PFSK-1 (cell line): Measurements from ENCODE around the gene KCNIP1.

ENCODE experiments used
- FOXP2 ChIP-seq: optimal IDR thresholded peaks from 2 replicates; pipeline ENCODE3; 2011; ENCODE audit warnings: borderline replicate concordance, control low read depth, inconsistent platforms; ENCODE audit not compliant: insufficient read depth; ENCODE audit errors: extremely low read length, extremely low read depth
- POLR2AphosphoS5 ChIP-seq: IDR thresholded peaks from 2 replicates; pipeline ENCODE4 v1.6.1; 2012; ENCODE audit warnings: low read depth, mild to moderate bottlenecking, control low read depth, low read length, moderate library complexity
- REST ChIP-seq, 2 experiments: IDR thresholded peaks; 2 replicates each; pipeline versions ENCODE4 v1.6.1 to v1.8.0; 2011 to 2012; ENCODE audit warnings: low read depth in 2 of 2, low read length in 2 of 2, control low read depth in 1 of 2, inconsistent platforms in 1 of 2, mild to moderate bottlenecking in 1 of 2, moderate library complexity in 1 of 2; ENCODE audit not compliant: insufficient read depth in 1 of 2
- SIN3A ChIP-seq: IDR thresholded peaks from 2 replicates; pipeline ENCODE4 v1.6.1; 2012; ENCODE audit warnings: mild to moderate bottlenecking, low read length, moderate library complexity, borderline replicate concordance; ENCODE audit not compliant: insufficient read depth
- TAF1 ChIP-seq: IDR thresholded peaks from 2 replicates; pipeline ENCODE4 v1.6.1; 2012; ENCODE audit warnings: low read length, control low read depth, borderline replicate concordance; ENCODE audit not compliant: insufficient read depth

Gene KCNIP1

GRCh38 chr5:170475294-170476000, 28.4 kb upstream of the KCNIP1 start:
- no peak for TF ChIP-seq TAF1
- no peak for TF ChIP-seq POLR2AphosphoS5
- no peak for TF ChIP-seq SIN3A
- TF ChIP-seq REST (IDR thresholded peaks at IDR 0.05; ENCODE audit: insufficient read depth in 1 of 2, low read depth in 2 of 2, low read length in 2 of 2), result no peak
- no peak for TF ChIP-seq FOXP2

GRCh38 chr5:170476704-170477103, 27.1 kb upstream of the KCNIP1 start:
- TF ChIP-seq REST (IDR thresholded peaks at IDR 0.05; ENCODE audit: insufficient read depth in 1 of 2, low read depth in 2 of 2, low read length in 2 of 2) (no peak), SIN3A (no peak), FOXP2 (no peak)

GRCh38 chr5:170477906-170478305, 25.9 kb upstream of the KCNIP1 start:
- no peak for TF ChIP-seq FOXP2
- no peak for TF ChIP-seq SIN3A
- no peak for TF ChIP-seq REST (IDR thresholded peaks at IDR 0.05; ENCODE audit: insufficient read depth in 1 of 2, low read depth in 2 of 2, low read length in 2 of 2)
- no peak for TF ChIP-seq TAF1

DNA sequence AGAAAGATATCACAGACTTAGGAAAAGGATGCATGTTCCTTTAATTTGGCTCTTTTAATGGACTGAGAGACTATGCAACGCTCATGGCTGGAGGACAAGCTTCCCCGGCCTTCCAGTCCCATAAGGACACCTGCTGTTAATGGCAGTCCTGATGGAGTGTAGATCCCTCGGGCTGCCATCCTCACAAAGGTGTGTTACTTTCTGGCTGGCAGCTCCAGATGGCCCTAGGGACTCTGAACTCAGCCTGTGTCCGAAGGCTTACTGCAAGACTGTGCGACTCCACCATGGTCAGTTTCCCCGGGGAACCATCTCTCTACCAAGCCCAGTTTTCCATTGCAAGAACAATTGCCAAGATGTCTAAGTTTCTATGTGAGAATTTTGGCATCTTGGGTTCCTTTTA, 25.5 kb upstream of the KCNIP1 start:
- TF ChIP-seq POLR2AphosphoS5 (no peak), SIN3A (no peak), FOXP2 (no peak), TAF1 (no peak), REST (IDR thresholded peaks at IDR 0.05; ENCODE audit: insufficient read depth in 1 of 2, low read depth in 2 of 2, low read length in 2 of 2) (no peak)

DNA sequence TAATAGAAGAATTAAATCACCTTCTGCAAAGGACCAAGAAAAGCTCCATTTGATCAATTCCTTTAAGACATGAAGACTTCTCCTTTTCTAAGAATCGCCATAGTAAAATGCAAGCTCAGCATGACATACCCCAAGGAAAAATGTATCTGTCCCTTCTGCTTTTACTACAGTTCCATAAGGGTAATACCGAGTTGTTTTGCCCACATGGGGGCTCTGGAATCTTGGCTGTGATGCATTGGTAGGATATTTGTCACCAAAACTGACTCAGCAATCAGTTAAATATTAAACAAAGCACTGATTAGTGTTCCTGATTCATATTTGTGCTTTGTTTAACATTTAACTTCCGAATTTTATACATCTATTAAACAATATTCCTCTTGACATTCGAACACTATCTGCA, 24.3 kb upstream of the KCNIP1 start:
- TF ChIP-seq POLR2AphosphoS5, result no peak
- TF ChIP-seq FOXP2, result no peak
- no peak for TF ChIP-seq SIN3A
- TF ChIP-seq TAF1, result no peak
- no peak for TF ChIP-seq REST (IDR thresholded peaks at IDR 0.05; ENCODE audit: insufficient read depth in 1 of 2, low read depth in 2 of 2, low read length in 2 of 2)
